Measurements from ENCODE around the gene DIPK1B. TPM values are rescaled to one million over a fixed set of nuclear protein-coding genes. Genes with fewer than 3 reads are reported as not detected.

The DIPK1B gene
- total RNA-seq, 2 experiments from 2014 or later = 0.21 to 0.25 TPM

GRCh38 chr9:136725612-136726011 lies 13.2 kb downstream of the DIPK1B start:
- DNase-seq = no peak
- no peak for ATAC-seq
- H3K4me1 Mint-ChIP-seq = peaks cover 28% of the 10 kb centered on the region
- peak overlapping the region; percentile 100 for H3K4me3 Mint-ChIP-seq
- ChIA-PET POLR2A (no interaction called here), CTCF (interaction anchor here (0.7 to 0.9 kb wide), 2 partner anchors 241 to 303 kb away, joined by 3 read pairs; no protein-coding TSS in a partner anchor)
- intact Hi-C loops (cut with DNase I, micrococcal nuclease) = loop anchor here in 1 of 2 experiments (5.0 kb wide), 1 partner anchor 58 kb away; no protein-coding TSS in a partner anchor
- peak overlapping the region; percentile 97 for H3K27ac Mint-ChIP-seq
- H3K36me3 Mint-ChIP-seq (ENCODE audit: low read depth) = peaks cover 46% of the 10 kb centered on the region
- no peaks in the 10 kb centered on the region for H3K9me3 Mint-ChIP-seq (ENCODE audit: low read depth)
- H3K27me3 Mint-ChIP-seq = no peaks in the 10 kb centered on the region

GRCh38 chr9:136726118-136726517 lies 13.7 kb downstream of the DIPK1B start:
- intact Hi-C loops (cut with DNase I, micrococcal nuclease) = loop anchor here in 1 of 2 experiments (5.0 kb wide), 1 partner anchor 59 kb away; no protein-coding TSS in a partner anchor
- H3K4me1 Mint-ChIP-seq = peaks cover 28% of the 10 kb centered on the region
- ChIA-PET CTCF (interaction anchor here (0.6 to 1.3 kb wide), 3 partner anchors 76 to 321 kb away, joined by 3 to 4 read pairs (median 3); no protein-coding TSS in a partner anchor), POLR2A (interaction anchor here (0.8 to 1.0 kb wide), 2 partner anchors 12 to 187 kb away, joined by 3 read pairs; no protein-coding TSS in a partner anchor)
- no peaks in the 10 kb centered on the region for H3K27me3 Mint-ChIP-seq
- peak overlapping the region; percentile 97 for H3K27ac Mint-ChIP-seq
- no peaks in the 10 kb centered on the region for H3K9me3 Mint-ChIP-seq (ENCODE audit: low read depth)
- H3K36me3 Mint-ChIP-seq (ENCODE audit: low read depth) = peaks cover 45% of the 10 kb centered on the region
- peak overlapping the region; percentile 100 for H3K4me3 Mint-ChIP-seq
- DNase-seq (no peak), ATAC-seq (no peak)

GRCh38 chr9:136726631-136727191 lies 14.3 kb downstream of the DIPK1B start:
- Mint-ChIP-seq H3K27me3 (no peaks in the 10 kb centered on the region), H3K9me3 (ENCODE audit: low read depth) (no peaks in the 10 kb centered on the region), H3K4me3 (peak overlapping the region; percentile 100), H3K36me3 (ENCODE audit: low read depth) (peaks cover 43% of the 10 kb centered on the region), H3K27ac (peak overlapping the region; percentile 97), H3K4me1 (peaks cover 31% of the 10 kb centered on the region)
- CTCF ChIA-PET = interaction anchor here (0.6 to 1.5 kb wide), 8 partner anchors 11 to 930 kb away, joined by 3 to 4 read pairs (median 4); no protein-coding TSS in a partner anchor
- DNase-seq (peak; percentile 75), ATAC-seq (peak; percentile 52)
- intact Hi-C loops (cut with DNase I, micrococcal nuclease) = loop anchor here in 1 of 2 experiments (5.0 kb wide), 1 partner anchor 59 kb away; no protein-coding TSS in a partner anchor
- POLR2A ChIA-PET = interaction anchor here (0.6 to 1.0 kb wide), 5 partner anchors 11 to 397 kb away, joined by 3 to 6 read pairs (median 3); no protein-coding TSS in a partner anchor

GRCh38 chr9:136728080-136728547 lies 15.7 kb downstream of the DIPK1B start:
- peaks cover 39% of the 10 kb centered on the region for H3K4me1 Mint-ChIP-seq
- H3K27me3 Mint-ChIP-seq = no peaks in the 10 kb centered on the region
- peak; percentile 72 for ATAC-seq
- H3K36me3 Mint-ChIP-seq (ENCODE audit: low read depth) = peaks cover 40% of the 10 kb centered on the region
- DNase-seq = peak; percentile 95
- no peak overlapping the region for H3K27ac Mint-ChIP-seq
- H3K9me3 Mint-ChIP-seq (ENCODE audit: low read depth) = no peaks in the 10 kb centered on the region
- POLR2A ChIA-PET = interaction anchor here (0.6 to 1.2 kb wide), 8 partner anchors 9 to 190 kb away, joined by 3 to 7 read pairs (median 4); no protein-coding TSS in a partner anchor
- CTCF ChIA-PET = interaction anchor here (1.0 to 2.1 kb wide), 4 partner anchors 22 to 343 kb away, joined by 3 to 7 read pairs (median 5); partner anchors contain the start of gene SAPCD2
- H3K4me3 Mint-ChIP-seq = peak overlapping the region; percentile 100
- intact Hi-C loops (cut with DNase I, micrococcal nuclease) = loop anchor here (1.0 to 5.0 kb wide), 13 partner anchors 27 to 513 kb away; partner anchors contain the start of genes AGPAT2 (in 1 of the 2), ENTR1 (in 1 of the 2), FBXW5 (in 1 of the 2) and INPP5E (in 1 of the 2)

GRCh38 chr9:136728548-136729123 lies 16.3 kb downstream of the DIPK1B start:
- ChIA-PET CTCF (interaction anchor here (0.6 to 2.1 kb wide), 15 partner anchors 9 to 342 kb away, joined by 3 to 7 read pairs (median 4); partner anchors contain the start of gene SAPCD2), POLR2A (interaction anchor here (0.6 to 1.2 kb wide), 9 partner anchors 9 to 480 kb away, joined by 3 to 8 read pairs (median 4); no protein-coding TSS in a partner anchor)
- intact Hi-C loops (cut with DNase I, micrococcal nuclease) = loop anchor here (1.0 to 5.0 kb wide), 13 partner anchors 27 to 513 kb away; partner anchors contain the start of genes AGPAT2 (in 1 of the 2), ENTR1 (in 1 of the 2), FBXW5 (in 1 of the 2) and INPP5E (in 1 of the 2)
- Mint-ChIP-seq H3K4me1 (peaks cover 39% of the 10 kb centered on the region), H3K4me3 (peak overlapping the region; percentile 100), H3K27me3 (no peaks in the 10 kb centered on the region), H3K36me3 (ENCODE audit: low read depth) (peaks cover 37% of the 10 kb centered on the region), H3K27ac (no peak overlapping the region), H3K9me3 (ENCODE audit: low read depth) (no peaks in the 10 kb centered on the region)
- DNase-seq = peak; percentile 39
- peak; percentile 10 for ATAC-seq

GRCh38 chr9:136729144-136729543 lies 16.8 kb downstream of the DIPK1B start:
- Mint-ChIP-seq H3K9me3 (ENCODE audit: low read depth) (no peaks in the 10 kb centered on the region), H3K36me3 (ENCODE audit: low read depth) (peaks cover 32% of the 10 kb centered on the region), H3K4me3 (peak overlapping the region; percentile 100), H3K4me1 (peaks cover 38% of the 10 kb centered on the region), H3K27me3 (no peaks in the 10 kb centered on the region), H3K27ac (no peak overlapping the region)
- ChIA-PET CTCF (interaction anchor here (0.6 to 2.1 kb wide), 17 partner anchors 8 to 342 kb away, joined by 3 to 7 read pairs (median 4); partner anchors contain the start of gene SAPCD2), POLR2A (interaction anchor here (0.6 to 1.2 kb wide), 2 partner anchors 13 to 479 kb away, joined by 6 to 8 read pairs; no protein-coding TSS in a partner anchor)
- peak; percentile 28 for ATAC-seq
- peak; percentile 45 for DNase-seq
- intact Hi-C loops (cut with DNase I, micrococcal nuclease) = loop anchor here (2.0 to 5.0 kb wide), 4 partner anchors 28 to 318 kb away; partner anchors contain the start of genes ENTR1 (in 1 of the 2), PMPCA (in 1 of the 2) and TMEM141 (in 1 of the 2)

GRCh38 chr9:136729926-136730325 lies 17.6 kb downstream of the DIPK1B start:
- CTCF ChIA-PET = interaction anchor here (0.6 to 2.1 kb wide), 14 partner anchors 8 to 334 kb away, joined by 3 to 7 read pairs (median 4); no protein-coding TSS in a partner anchor
- Mint-ChIP-seq H3K27me3 (no peaks in the 10 kb centered on the region), H3K27ac (no peak overlapping the region), H3K4me1 (peaks cover 34% of the 10 kb centered on the region), H3K4me3 (no peak overlapping the region), H3K36me3 (ENCODE audit: low read depth) (peaks cover 24% of the 10 kb centered on the region), H3K9me3 (ENCODE audit: low read depth) (no peaks in the 10 kb centered on the region)
- intact Hi-C loops (cut with DNase I, micrococcal nuclease) = loop anchor here (2.0 to 5.0 kb wide), 4 partner anchors 29 to 319 kb away; partner anchors contain the start of genes ENTR1 (in 1 of the 2), PMPCA (in 1 of the 2) and TMEM141 (in 1 of the 2)
- DNase-seq (no peak), ATAC-seq (no peak)
- POLR2A ChIA-PET = interaction anchor here (0.5 to 0.7 kb wide), 3 partner anchors 29 to 250 kb away, joined by 3 to 7 read pairs (median 3); no protein-coding TSS in a partner anchor

GRCh38 chr9:136732444-136733178 lies 20.2 kb downstream of the DIPK1B start:
- intact Hi-C loops (cut with DNase I, micrococcal nuclease) = no loop called here
- ChIA-PET CTCF (interaction anchor here (0.6 to 0.7 kb wide), 2 partner anchors 25 to 26 kb away, joined by 3 to 4 read pairs; no protein-coding TSS in a partner anchor), POLR2A (no interaction called here)
- Mint-ChIP-seq H3K9me3 (ENCODE audit: low read depth) (no peaks in the 10 kb centered on the region), H3K4me3 (no peak overlapping the region), H3K36me3 (ENCODE audit: low read depth) (peaks cover under 1% of the 10 kb centered on the region), H3K27me3 (no peaks in the 10 kb centered on the region), H3K27ac (no peak overlapping the region), H3K4me1 (peaks cover 18% of the 10 kb centered on the region)
- ATAC-seq (no peak), DNase-seq (peak; percentile 35)

- intact Hi-C loops (cut with DNase I, micrococcal nuclease) = no loop called here
- H3K4me1 Mint-ChIP-seq = peaks cover 18% of the 10 kb centered on the region
- no peak for DNase-seq
- CTCF ChIA-PET = no interaction called here
- H3K27me3 Mint-ChIP-seq = no peaks in the 10 kb centered on the region
- no peaks in the 10 kb centered on the region for H3K9me3 Mint-ChIP-seq (ENCODE audit: low read depth)
- no peaks in the 10 kb centered on the region for H3K36me3 Mint-ChIP-seq (ENCODE audit: low read depth)
- ATAC-seq = no peak
- no peak overlapping the region for H3K4me3 Mint-ChIP-seq
- POLR2A ChIA-PET = no interaction called here
- no peak overlapping the region for H3K27ac Mint-ChIP-seq
Observed at GRCh38 chr9:136733611-136734010, 21.2 kb downstream of the DIPK1B start.

- no peak overlapping the region for H3K4me3 Mint-ChIP-seq
- DNase-seq (peak; percentile 54), ATAC-seq (peak; percentile 80)
- no peaks in the 10 kb centered on the region for H3K9me3 Mint-ChIP-seq (ENCODE audit: low read depth)
- no peak overlapping the region for H3K27ac Mint-ChIP-seq
- no peaks in the 10 kb centered on the region for H3K36me3 Mint-ChIP-seq (ENCODE audit: low read depth)
- ChIA-PET POLR2A (no interaction called here), CTCF (no interaction called here)
- H3K4me1 Mint-ChIP-seq = peaks cover 14% of the 10 kb centered on the region
- H3K27me3 Mint-ChIP-seq = no peaks in the 10 kb centered on the region
- intact Hi-C loops (cut with DNase I, micrococcal nuclease) = no loop called here
Observed at GRCh38 chr9:136734837-136735496, 22.6 kb downstream of the DIPK1B start.

Data from activated CD4-positive, alpha-beta T cell treated with anti-CD3 and anti-CD28 coated beads for 36 hours (primary cell).